Ovary (tissue), 9 donors: ENCODE data around the gene LOX. TPM values are rescaled to one million over a fixed set of nuclear protein-coding genes. Genes with fewer than 3 reads are reported as not detected.

Experiments used
- DNase-seq, 5 donors: peaks; one replicate each; pipeline ENCODE4 v3.0.0-alpha.2; 2019 to 2020
- H3K27ac ChIP-seq, 2 donors: fragments of 200-600 bp; one replicate each; pipeline versions ENCODE4 v1.5.1 to v1.8.0; 2019 to 2022
- H3K27me3 ChIP-seq: fragments of 200-600 bp; one replicate; pipeline ENCODE4 v1.8.0; 2022
- H3K36me3 ChIP-seq: fragments of 200-600 bp; sonication (generic); one replicate; pipeline ENCODE4 v1.5.1; 2019
- H3K4me1 ChIP-seq: one replicate; pipeline ENCODE4 v1.8.1; 2013; ENCODE audit warnings: mild to moderate bottlenecking, moderate library complexity; ENCODE audit not compliant: insufficient read depth
- H3K4me3 ChIP-seq: fragments of 200-600 bp; sonication (generic); one replicate; pipeline ENCODE4 v1.5.1; 2017
- H3K9me3 ChIP-seq, 2 donors: fragments of 200-600 bp in 1 of 2; sonication (generic) in 1 of 2; one replicate each; pipeline versions ENCODE4 v1.5.1 to v1.8.1; 2013 to 2019; ENCODE audit warnings: mild to moderate bottlenecking in 1 of 2, moderate library complexity in 1 of 2
- CTCF ChIP-seq, 3 donors: fragments of 450-650 bp in 2 of 3; fragments of 200-600 bp in 1 of 3; IDR thresholded peaks; one replicate each; pipeline versions ENCODE4 v1.5.1 to v1.8.0; 2016 to 2022; ENCODE audit warnings: antibody characterized with exemption in 3 of 3, mild to moderate bottlenecking in 1 of 3
- EP300 ChIP-seq: sonication (generic); formaldehyde crosslinking; IDR thresholded peaks from one replicate; pipeline ENCODE4 v1.6.1; 2017; ENCODE audit warnings: antibody characterized with exemption
- POLR2A ChIP-seq: fragments of 450-650 bp; IDR thresholded peaks from one replicate; pipeline ENCODE4 v1.6.1; 2017; ENCODE audit warnings: antibody characterized with exemption, mild to moderate bottlenecking, moderate library complexity
- WGBS, 3 donors: extraction: QIAGEN DNeasy Blood & Tissue Kit in 1 of 3; methylation state at CpG; one replicate each; pipeline versions ENCODE4 v1.1.5 to v1.1.7; 2013 to 2017; 5-methylcytosine and 5-hydroxymethylcytosine counted together
- intact Hi-C, 4 donors: fragments of 100-400 bp; cut with DNase I; formaldehyde crosslinking; loops; one replicate each; pipeline versions ENCODE4 v1.11.0 to v1.15.1; 2022 to 2023
- polyA plus RNA-seq, 2 donors: library from polyadenylated mRNA; stranded (reverse); fragments of 200-250 nt in 1 of 2; fragments of 350-450 nt in 1 of 2; fragmentation: Illumina TruSeq in 1 of 2; extraction: RNeasy Lipid Tissue Mini Kit (QIAGEN cat#74804) in 1 of 2; gene quantifications; one replicate each; pipeline ENCODE4 v1.2.3, GENCODE V29; 2013 to 2014
- total RNA-seq, 7 donors: library from RNA; depleted of rRNA in 2 of 7; stranded (reverse); fragments of >200 nt in 2 of 7; fragmentation: NEBNext Ultra II Directional in 3 of 7; extraction: Animal tissue kit (Norgen Biotek cat#: 25700) in 3 of 7; gene quantifications; one replicate each; pipeline versions ENCODE4 v1.1.0 to v1.2.4, GENCODE V29; 2016 to 2023
- donor health status: DM: no; HTN: no; CAD: no; lungs with moderate emphysema.
- donor health status: DM: no; HTN: no; CAD: no.
- donor health status: Bipolar disorder and iron deficiency.
- donor health status: DM: yes; HTN: yes; CAD: no.
- donor health status: DM: no; HTN: no; CAD: no.
- donor health status: DM: yes; HTN: yes; CAD: no.

The LOX gene
- total and polyA plus RNA-seq, 9 donors = 6.9 to 23.5 (median 10.9) TPM

GRCh38 chr5:122102825-122103224 is 24.8 kb upstream of the LOX start:
- Histone ChIP-seq H3K36me3 (no peaks in the 10 kb centered on the region), H3K9me3 (no peaks in the 10 kb centered on the region), H3K27ac (no peak overlapping the region), H3K4me3 (no peak overlapping the region), H3K27me3 (no peaks in the 10 kb centered on the region), H3K4me1 (no peaks in the 10 kb centered on the region)
- no peak for TF ChIP-seq POLR2A
- no peak for TF ChIP-seq EP300
- TF ChIP-seq CTCF (IDR thresholded peaks at IDR 0.05) = no peak
- 54 to 64% (median 60%) methylated on average over 1 of the region's 1 CpG for WGBS, 3 donors
- intact Hi-C loops = no loop called here
- DNase-seq = no peak

- no peak for DNase-seq
- Histone ChIP-seq H3K27me3 (no peaks in the 10 kb centered on the region), H3K9me3 (no peaks in the 10 kb centered on the region), H3K27ac (no peak overlapping the region), H3K4me1 (no peaks in the 10 kb centered on the region), H3K4me3 (no peak overlapping the region), H3K36me3 (no peaks in the 10 kb centered on the region)
- intact Hi-C loops = no loop called here
- no peak for TF ChIP-seq EP300
- peak; percentile 32 to 50 (median 38) for TF ChIP-seq CTCF (IDR thresholded peaks at IDR 0.05)
- no peak for TF ChIP-seq POLR2A
- 14 to 24% (median 18%) methylated on average over 4 of the region's 4 CpGs for WGBS, 3 donors
Observed at GRCh38 chr5:122101636-122102285, 23.7 kb upstream of the LOX start.

GRCh38 chr5:122099060-122099790 is 21.2 kb upstream of the LOX start:
- WGBS, 3 donors = 76 to 86% (median 83%) methylated on average over 6 of the region's 6 CpGs
- no peaks in the 10 kb centered on the region for H3K36me3 ChIP-seq
- H3K4me3 ChIP-seq = no peak overlapping the region
- no peaks in the 10 kb centered on the region for H3K27me3 ChIP-seq
- no peak for DNase-seq
- H3K27ac ChIP-seq = no peak overlapping the region
- TF ChIP-seq POLR2A = no peak
- no peak for TF ChIP-seq CTCF (IDR thresholded peaks at IDR 0.05)
- no peak for TF ChIP-seq EP300
- no peaks in the 10 kb centered on the region for H3K4me1 ChIP-seq
- intact Hi-C loops = loop anchor here in 1 of 4 donors (10.0 kb wide), 1 partner anchor 316 kb away; no protein-coding TSS in a partner anchor
- H3K9me3 ChIP-seq = no peaks in the 10 kb centered on the region

GRCh38 chr5:122097391-122097790 is 19.3 kb upstream of the LOX start:
- intact Hi-C loops = loop anchor here in 1 of 4 donors (10.0 kb wide), 1 partner anchor 317 kb away; no protein-coding TSS in a partner anchor
- WGBS, 3 donors = 83 to 97% (median 87%) methylated on average over 1 of the region's 1 CpG

More at GRCh38 chr5:122097391-122097790, 19.3 kb upstream of the LOX start:
- Histone ChIP-seq H3K4me3 (no peak overlapping the region), H3K36me3 (no peaks in the 10 kb centered on the region), H3K9me3 (no peaks in the 10 kb centered on the region), H3K27ac (no peak overlapping the region), H3K27me3 (no peaks in the 10 kb centered on the region), H3K4me1 (no peaks in the 10 kb centered on the region)
- no peak for TF ChIP-seq CTCF (IDR thresholded peaks at IDR 0.05)
- no peak for TF ChIP-seq POLR2A
- no peak for TF ChIP-seq EP300
- DNase-seq = no peak
